Smooth muscle cell of the brain vasculature (primary cell): ENCODE results near the gene CBL.
"Not testable (repeated sequence)": the region's sequence is repeated elsewhere in the genome, so short reads cannot be mapped to it uniquely, and the experiment has no call there.

Experiments used
- DNase-seq: peaks from one replicate; pipeline ENCODE4 v3.0.0-alpha.2; 2012; ENCODE audit warnings: low read depth, low spot score

Gene CBL

GRCh38 chr11:119209186-119209585, 3.0 kb downstream of the CBL start:
- no peak for DNase-seq

GRCh38 chr11:119210050-119210449, 3.9 kb downstream of the CBL start:
- DNase-seq: no peak

GRCh38 chr11:119218141-119218878, 12.2 kb downstream of the CBL start:
- DNase-seq: no peak

- no peak for DNase-seq
Observed at GRCh38 chr11:119222308-119222707, 16.2 kb downstream of the CBL start.

GRCh38 chr11:119222891-119223290, 16.8 kb downstream of the CBL start:
- DNase-seq: no peak

- DNase-seq: no peak
Observed at GRCh38 chr11:119223856-119224255, 17.7 kb downstream of the CBL start.

- not testable (repeated sequence) for DNase-seq
Observed at GRCh38 chr11:119228535-119229287, 22.6 kb downstream of the CBL start.

GRCh38 chr11:119229288-119229672, 23.1 kb downstream of the CBL start:
- no peak for DNase-seq

- no peak for DNase-seq
Observed at GRCh38 chr11:119229741-119230140, 23.6 kb downstream of the CBL start.

- no peak for DNase-seq
Observed at GRCh38 chr11:119236490-119236889, 30.4 kb downstream of the CBL start.

- DNase-seq: no peak
Observed at GRCh38 chr11:119236891-119237290, 30.8 kb downstream of the CBL start.

GRCh38 chr11:119237515-119237914, 31.4 kb downstream of the CBL start:
- no peak for DNase-seq

- no peak for DNase-seq
Observed at GRCh38 chr11:119248750-119249670, 42.9 kb downstream of the CBL start.

- no peak for DNase-seq
Observed at GRCh38 chr11:119249671-119250010, 43.5 kb downstream of the CBL start.

- DNase-seq: no peak
Observed at GRCh38 chr11:119251114-119251513, 45.0 kb downstream of the CBL start.

GRCh38 chr11:119254239-119254638, 48.1 kb downstream of the CBL start:
- no peak for DNase-seq

GRCh38 chr11:119258180-119258579, 52.0 kb downstream of the CBL start:
- DNase-seq: no peak

GRCh38 chr11:119258983-119259382, 52.8 kb downstream of the CBL start:
- DNase-seq: no peak

- DNase-seq: no peak
Observed at GRCh38 chr11:119262668-119263351, 56.7 kb downstream of the CBL start.

GRCh38 chr11:119263352-119263940, 57.3 kb downstream of the CBL start:
- DNase-seq: no peak

GRCh38 chr11:119266063-119266462, 59.9 kb downstream of the CBL start:
- DNase-seq: no peak
